ENCODE results near the gene SLC30A2.

GRCh38 chr1:26009796-26010447 lies 36.0 kb downstream of the SLC30A2 start:
- TF ChIP-seq POLR2A (IDR thresholded peaks at IDR 0.05) (no peak), CTCF (IDR thresholded peaks at IDR 0.05) (no peak), POLR2AphosphoS5 (IDR thresholded peaks at IDR 0.05) (no peak)
